H1 (cell line): Measurements from ENCODE around the gene GPC6. TPM values are rescaled to one million over a fixed set of nuclear protein-coding genes. Genes with fewer than 3 reads are reported as not detected.

ENCODE experiments used
- CTCF ChIA-PET: fragments of 300-600 bp; sonication (Branson Sonifier 250); formaldehyde crosslinking; loops from one replicate; lab custom pipeline; 2021; ENCODE audit not compliant: partially characterized antibody; lab: Charles Lee
- POLR2A ChIA-PET: fragments of 300-600 bp; sonication (Branson Sonifier 250); formaldehyde crosslinking; loops from one replicate; lab custom pipeline; 2021; ENCODE audit warnings: inconsistent platforms; ENCODE audit not compliant: partially characterized antibody; lab: Charles Lee
- DNase-seq, 2 experiments: peaks; one replicate each; pipeline versions ENCODE4 v3.0.0 to v3.0.0-alpha.2; 2010 to 2022; ENCODE audit warnings: low spot score in 2 of 2, low read depth in 1 of 2, mixed read lengths in 1 of 2
- FAIRE-seq: peaks from 2 replicates; lab custom pipeline; 2011; peaks lifted over from hg19 to GRCh38; lab: Jason Lieb, UNC
- H2AFZ ChIP-seq: 2 replicates; pipeline ENCODE4 v1.8.1; 2012; ENCODE audit warnings: low read length, inconsistent platforms
- H2AK5ac ChIP-seq: 2 replicates; pipeline ENCODE4 v1.6.1; 2013; ENCODE audit warnings: low read depth, low read length
- H2BK120ac ChIP-seq: replicated peaks from 2 replicates; pipeline ENCODE3; 2013; ENCODE audit warnings: low read depth, low read length, inconsistent platforms
- H2BK12ac ChIP-seq: 2 replicates; pipeline ENCODE4 v1.6.1; 2013; ENCODE audit warnings: low read depth, low read length
- H2BK15ac ChIP-seq: 2 replicates; pipeline ENCODE4 v1.6.1; 2013; ENCODE audit warnings: low read length
- H2BK20ac ChIP-seq: 2 replicates; pipeline ENCODE4 v1.6.1; 2013; ENCODE audit warnings: low read length
- H2BK5ac ChIP-seq: 2 replicates; pipeline ENCODE4 v1.6.1; 2013; ENCODE audit warnings: low read depth, low read length
- H3K14ac ChIP-seq: 2 replicates; pipeline ENCODE4 v1.6.1; 2013; ENCODE audit warnings: inconsistent platforms; ENCODE audit not compliant: insufficient read length
- H3K18ac ChIP-seq: 2 replicates; pipeline ENCODE4 v1.6.1; 2013; ENCODE audit warnings: low read length; ENCODE audit errors: extremely low read depth
- H3K23ac ChIP-seq: 2 replicates; pipeline ENCODE4 v1.6.1; 2013; ENCODE audit warnings: inconsistent platforms; ENCODE audit not compliant: insufficient read length
- H3K23me2 ChIP-seq: 2 replicates; pipeline ENCODE4 v1.6.1; 2013; ENCODE audit warnings: low read depth, low read length
- H3K27ac ChIP-seq: 2 replicates; pipeline ENCODE4 v1.6.1; 2011; ENCODE audit warnings: low read depth, low read length, inconsistent platforms
- H3K27me3 ChIP-seq, 4 experiments: replicated peaks in 1 of 4; 1 replicate in 1 of 4; 2 replicates in 3 of 4; pipeline versions ENCODE4 v1.6.1 to v1.8.1; 2011 to 2013; ENCODE audit warnings: low read length in 3 of 4, mild to moderate bottlenecking in 3 of 4, inconsistent platforms in 2 of 4, mixed read lengths in 2 of 4, moderate library complexity in 1 of 4; ENCODE audit not compliant: control insufficient read depth in 3 of 4, insufficient read depth in 3 of 4; ENCODE audit errors: extremely low read depth in 1 of 4
- H3K36me3 ChIP-seq, 4 experiments: 2 replicates each; pipeline versions ENCODE4 v1.6.1 to v1.8.1; 2011 to 2013; ENCODE audit warnings: mild to moderate bottlenecking in 4 of 4, low read length in 3 of 4, moderate library complexity in 2 of 4, control low read depth in 1 of 4, inconsistent platforms in 1 of 4; ENCODE audit not compliant: insufficient read depth in 4 of 4, control insufficient read depth in 2 of 4
- H3K4ac ChIP-seq: replicated peaks from 2 replicates; pipeline ENCODE3; 2013; ENCODE audit warnings: low read length, low read depth, mixed read lengths, inconsistent platforms; ENCODE audit not compliant: insufficient read length
- H3K4me1 ChIP-seq, 4 experiments: replicated peaks in 1 of 4; 1 replicate in 1 of 4; 2 replicates in 3 of 4; pipeline versions ENCODE4 v1.6.1 to v1.8.1; 2011 to 2013; ENCODE audit warnings: low read length in 3 of 4, inconsistent platforms in 2 of 4, mixed read lengths in 1 of 4; ENCODE audit not compliant: insufficient read depth in 4 of 4, control insufficient read depth in 3 of 4
- H3K4me2 ChIP-seq, 2 experiments: 2 replicates each; pipeline versions ENCODE4 v1.6.1 to v1.8.1; 2011 to 2013; ENCODE audit warnings: low read depth in 2 of 2, low read length in 2 of 2, control low read depth in 1 of 2, inconsistent platforms in 1 of 2, mild to moderate bottlenecking in 1 of 2; ENCODE audit not compliant: insufficient read depth in 1 of 2
- H3K4me3 ChIP-seq, 4 experiments: fragments of 200-600, 300-600 bp in 1 of 4; sonication (generic), shearing (Covaris generic), sonication (Bioruptor Twin) in 1 of 4; 2 replicates each; pipeline versions ENCODE4 v1.5.1 to v1.8.1; 2011 to 2016; ENCODE audit warnings: low read length in 4 of 4, low read depth in 3 of 4, control low read depth in 2 of 4, inconsistent platforms in 2 of 4, mild to moderate bottlenecking in 2 of 4, mixed read lengths in 1 of 4, moderate library complexity in 1 of 4; ENCODE audit not compliant: insufficient read depth in 2 of 4; ENCODE audit errors: extremely low read depth in 1 of 4
- H3K56ac ChIP-seq: replicated peaks from 2 replicates; pipeline ENCODE3; 2013; ENCODE audit warnings: low read depth, mild to moderate bottlenecking, mixed read lengths, low read length, inconsistent platforms; ENCODE audit not compliant: insufficient read length
- H3K79me1 ChIP-seq: 2 replicates; pipeline ENCODE4 v1.6.1; 2013; ENCODE audit warnings: low read depth, low read length, control low read depth
- H3K79me2 ChIP-seq, 2 experiments: 2 replicates each; pipeline versions ENCODE4 v1.6.1 to v1.8.1; 2012 to 2013; ENCODE audit warnings: low read length in 2 of 2, mild to moderate bottlenecking in 2 of 2, inconsistent platforms in 1 of 2; ENCODE audit not compliant: insufficient read depth in 2 of 2, control insufficient read depth in 1 of 2
- H3K9ac ChIP-seq, 4 experiments: replicated peaks in 1 of 4; 1 replicate in 1 of 4; 2 replicates in 3 of 4; pipeline versions ENCODE4 v1.6.1 to v1.8.1; 2011 to 2013; ENCODE audit warnings: low read depth in 3 of 4, low read length in 3 of 4, control low read depth in 2 of 4, mild to moderate bottlenecking in 2 of 4, moderate library complexity in 2 of 4, inconsistent platforms in 1 of 4; ENCODE audit errors: extremely low read depth in 1 of 4
- H3K9me3 ChIP-seq, 2 experiments: 2 replicates each; pipeline versions ENCODE4 v1.6.1 to v1.8.1; 2012 to 2013; ENCODE audit warnings: mild to moderate bottlenecking in 2 of 2, moderate library complexity in 2 of 2, control low read depth in 1 of 2, inconsistent platforms in 1 of 2, low read depth in 1 of 2, low read length in 1 of 2, mixed read lengths in 1 of 2; ENCODE audit not compliant: insufficient read depth in 2 of 2
- H4K20me1 ChIP-seq, 2 experiments: replicated peaks in 1 of 2; 2 replicates each; pipeline versions ENCODE3 to v1.8.1; 2011 to 2013; ENCODE audit warnings: inconsistent platforms in 2 of 2, low read length in 2 of 2, mild to moderate bottlenecking in 1 of 2; ENCODE audit not compliant: insufficient read depth in 2 of 2, control insufficient read depth in 1 of 2
- H4K5ac ChIP-seq: 2 replicates; pipeline ENCODE4 v1.6.1; 2013; ENCODE audit warnings: low read length, low read depth, mixed read lengths, inconsistent platforms; ENCODE audit not compliant: insufficient read length
- H4K8ac ChIP-seq: 2 replicates; pipeline ENCODE4 v1.8.0; 2013; ENCODE audit warnings: mild to moderate bottlenecking, moderate library complexity, low read length, inconsistent platforms; ENCODE audit not compliant: insufficient read depth; ENCODE audit errors: extremely low read depth
- H4K91ac ChIP-seq: replicated peaks from 2 replicates; pipeline ENCODE3; 2013; ENCODE audit warnings: low read length, mixed read lengths, inconsistent platforms; ENCODE audit not compliant: insufficient read length
- WGBS, 2 experiments: shearing (Covaris generic) in 1 of 2; methylation state at CpG; one replicate each; pipeline versions ENCODE4 v1.1.6 to v1.1.7; 2013 to 2015; ENCODE audit warnings: low lambda C conversion rate in 2 of 2, mixed read lengths in 2 of 2, inconsistent platforms in 1 of 2, low coverage in 1 of 2, missing lambda C conversion rate in 1 of 2; ENCODE audit not compliant: insufficient replicate concordance in 2 of 2, insufficient coverage in 1 of 2, insufficient read length in 1 of 2; ENCODE audit errors: extremely low coverage in 1 of 2, missing lambda C conversion rate in 1 of 2; 5-methylcytosine and 5-hydroxymethylcytosine counted together
- polyA plus RNA-seq, 7 experiments: library from polyadenylated mRNA; depleted of rRNA in 3 of 7; stranded (reverse) in 5 of 7; unstranded in 2 of 7; fragments of >200 nt in 5 of 7; fragments of 200-250 nt in 2 of 7; gene quantifications; 1 replicate in 5 of 7; 2 replicates in 1 of 7; 4 replicates in 1 of 7; pipeline versions ENCODE4 v1.2.1 to v1.2.3, GENCODE V29; 2011 to 2013; ENCODE audit warnings: missing spikeins in 2 of 7, mixed read lengths in 2 of 7
- total RNA-seq: library from RNA; stranded (reverse); fragmentation: NEBNext Ultra II Directional; extraction: Animal tissue kit (Norgen Biotek cat#: 25700); gene quantifications from 2 replicates; pipeline ENCODE4 v1.2.1, GENCODE V29; 2021

GPC6 gene
- total and polyA plus RNA-seq, 2 of the 8 experiments (the other 6 are each of a cell fraction or from before 2014, with no cell fraction given), result 5.4 to 12.0 TPM

DNA sequence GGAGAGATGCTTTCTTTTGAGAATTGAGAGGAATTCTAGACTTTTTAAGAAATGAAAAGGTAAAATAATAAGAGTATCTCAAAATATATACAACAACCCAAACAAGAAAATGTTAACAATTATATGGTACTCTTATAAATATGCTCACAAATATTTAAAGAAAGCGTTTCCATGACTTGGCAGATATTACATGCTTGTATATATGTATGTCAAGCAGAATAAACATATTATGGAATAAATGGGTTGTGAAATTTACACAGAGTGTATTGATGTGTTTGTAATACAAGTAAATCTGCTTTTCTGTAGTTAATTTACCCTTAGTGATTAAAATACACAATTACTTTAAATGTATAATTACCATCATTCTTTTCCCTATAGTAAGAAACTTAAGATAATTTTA lies 65.8 kb downstream of the GPC6 start:
- no peak overlapping the region for H4K91ac ChIP-seq
- H3K27me3 ChIP-seq, result no peaks in the 10 kb centered on the region
- no peak overlapping the region for H3K27ac ChIP-seq
- H2BK20ac ChIP-seq, result no peak overlapping the region
- no peaks in the 10 kb centered on the region for H3K36me3 ChIP-seq
- H3K79me2 ChIP-seq, result peaks cover 0 to 2% of the 10 kb centered on the region in 2 experiments; a peak in 1 of 4 replicates
- H2BK120ac ChIP-seq, result no peak overlapping the region
- H4K8ac ChIP-seq, result no peak overlapping the region
- H2BK12ac ChIP-seq, result no peak overlapping the region
- no peak overlapping the region for H2BK5ac ChIP-seq
- no peak overlapping the region for H3K23ac ChIP-seq
- H3K4me2 ChIP-seq, result no peak overlapping the region
- CTCF ChIA-PET, result no interaction called here
- no peaks in the 10 kb centered on the region for H3K79me1 ChIP-seq
- H3K9ac ChIP-seq, result no peak overlapping the region
- H3K18ac ChIP-seq, result no peak overlapping the region
- no peak overlapping the region for H3K14ac ChIP-seq
- no peaks in the 10 kb centered on the region for H3K4me1 ChIP-seq
- no peak overlapping the region for H3K4me3 ChIP-seq
- H2BK15ac ChIP-seq, result no peak overlapping the region
- H4K20me1 ChIP-seq, result no peaks in the 10 kb centered on the region
- no peak overlapping the region for H4K5ac ChIP-seq
- DNase-seq (no peak), FAIRE-seq (no peak)
- POLR2A ChIA-PET, result no interaction called here
- H3K23me2 ChIP-seq, result no peaks in the 10 kb centered on the region
- no peak overlapping the region for H2AFZ ChIP-seq
- H3K9me3 ChIP-seq, result no peaks in the 10 kb centered on the region
- WGBS, 2 experiments, result 92% methylated on average over 1 of the region's 1 CpG; no CpG with 5 or more reads in 1 of the 2 experiments
- H3K4ac ChIP-seq, result no peak overlapping the region
- no peak overlapping the region for H3K56ac ChIP-seq
- H2AK5ac ChIP-seq, result no peak overlapping the region
